ENCODE results near the gene COBL.

Gene COBL

GRCh38 chr7:51307651-51308210 lies 8.9 kb downstream of the COBL start:
- no peak for DNase-seq (ENCODE audit: low spot score)

- DNase-seq (ENCODE audit: low spot score): no peak
Observed at GRCh38 chr7:51306761-51307160, 9.8 kb downstream of the COBL start.

- DNase-seq (ENCODE audit: low spot score): no peak
Observed at GRCh38 chr7:51304729-51305128, 11.9 kb downstream of the COBL start.

- DNase-seq (ENCODE audit: low spot score): no peak
Observed at GRCh38 chr7:51303142-51303525, 13.5 kb downstream of the COBL start.

GRCh38 chr7:51301806-51302205 lies 14.8 kb downstream of the COBL start:
- DNase-seq (ENCODE audit: low spot score): no peak

- no peak for DNase-seq (ENCODE audit: low spot score)
Observed at GRCh38 chr7:51300762-51301674, 15.6 kb downstream of the COBL start.

- DNase-seq (ENCODE audit: low spot score): no peak
Observed at GRCh38 chr7:51299391-51300133, 17.0 kb downstream of the COBL start.

- DNase-seq (ENCODE audit: low spot score): no peak
Observed at GRCh38 chr7:51298912-51299311, 17.7 kb downstream of the COBL start.

- DNase-seq (ENCODE audit: low spot score): no peak
Observed at GRCh38 chr7:51297986-51298385, 18.6 kb downstream of the COBL start.

- no peak for DNase-seq (ENCODE audit: low spot score)
Observed at GRCh38 chr7:51295440-51296245, 21.0 kb downstream of the COBL start.

GRCh38 chr7:51292596-51292995 lies 24.0 kb downstream of the COBL start:
- DNase-seq (ENCODE audit: low spot score): no peak

GRCh38 chr7:51290702-51291540 lies 25.7 kb downstream of the COBL start:
- no peak for DNase-seq (ENCODE audit: low spot score)

- no peak for DNase-seq (ENCODE audit: low spot score)
Observed at GRCh38 chr7:51290304-51290637, 26.3 kb downstream of the COBL start.

GRCh38 chr7:51289623-51290303 lies 26.8 kb downstream of the COBL start:
- DNase-seq (ENCODE audit: low spot score): no peak

- no peak for DNase-seq (ENCODE audit: low spot score)
Observed at GRCh38 chr7:51288896-51289622, 27.6 kb downstream of the COBL start.

- no peak for DNase-seq (ENCODE audit: low spot score)
Observed at GRCh38 chr7:51286401-51286800, 30.2 kb downstream of the COBL start.

GRCh38 chr7:51280156-51280555 lies 36.5 kb downstream of the COBL start:
- no peak for DNase-seq (ENCODE audit: low spot score)

GRCh38 chr7:51279391-51280023 lies 37.1 kb downstream of the COBL start:
- no peak for DNase-seq (ENCODE audit: low spot score)

- DNase-seq (ENCODE audit: low spot score): no peak
Observed at GRCh38 chr7:51278797-51279196, 37.8 kb downstream of the COBL start.

- no peak for DNase-seq (ENCODE audit: low spot score)
Observed at GRCh38 chr7:51276967-51277366, 39.6 kb downstream of the COBL start.

Measured in hematopoietic multipotent progenitor cell treated with erythropoietin and hydrocortisone succinate and interleukin-3 and kit ligand, for 17 days (in vitro differentiated cells).